HG02759 (cell line): Measurements from ENCODE around the gene PDE9A.

Experiments used
- ATAC-seq: cut with Tn5 transposase; IDR thresholded peaks from one replicate; pipeline ENCODE4 v1.9.1; 2021; ENCODE audit warnings: mild to moderate bottlenecking, moderate library complexity; ENCODE audit not compliant: unreplicated experiment

Gene PDE9A

DNA sequence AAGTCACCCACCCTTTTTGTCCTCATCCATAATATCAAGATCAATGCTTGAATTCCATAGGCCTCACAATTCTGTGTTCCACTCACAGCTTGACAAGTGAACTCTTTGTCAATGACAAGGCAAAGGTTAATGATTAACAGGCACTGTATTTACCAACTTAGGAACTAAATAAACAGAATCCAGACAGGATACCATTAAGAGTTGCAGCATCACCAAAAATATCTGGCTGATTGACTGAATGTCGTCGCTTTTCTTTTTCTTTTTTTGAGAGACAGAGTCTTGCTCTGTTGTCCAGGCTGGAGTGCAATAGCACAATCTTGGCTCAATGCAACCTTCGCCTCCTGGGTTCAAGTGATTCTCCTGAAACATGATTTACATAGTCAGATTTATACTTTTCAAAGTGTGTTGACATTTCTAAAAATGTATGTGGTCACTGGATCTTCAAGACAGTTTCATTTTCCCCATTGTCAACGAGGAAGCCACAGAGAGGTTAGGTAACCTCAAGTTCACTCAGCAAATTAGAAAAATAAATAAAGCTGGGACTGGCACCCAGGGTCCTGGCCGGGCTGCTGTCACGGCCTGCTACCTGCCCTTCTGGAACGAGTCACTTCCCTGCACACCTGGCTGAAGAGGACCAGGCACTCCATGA lies 81.0 kb downstream of the PDE9A start:
- ATAC-seq, result no peak

DNA sequence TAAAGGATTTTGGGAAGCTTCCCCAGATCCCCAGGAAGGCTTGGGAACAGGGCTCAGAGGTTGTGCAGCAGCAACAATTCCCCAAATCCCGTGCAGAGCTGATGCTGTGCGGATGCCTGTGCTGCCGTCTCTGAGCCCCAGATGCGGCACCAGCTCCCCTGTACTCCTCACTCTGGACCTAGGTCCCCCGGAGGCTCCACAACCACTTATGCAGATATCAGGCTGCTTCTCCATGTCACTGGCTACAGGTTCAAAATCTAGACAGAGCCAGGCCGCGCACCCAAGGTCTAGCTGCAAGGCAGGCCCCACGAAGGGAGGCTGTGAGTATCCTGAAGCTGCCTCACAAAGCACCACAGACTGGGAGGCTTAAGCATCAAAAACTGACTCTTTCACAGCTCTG lies 81.6 kb downstream of the PDE9A start:
- no peak for ATAC-seq

DNA sequence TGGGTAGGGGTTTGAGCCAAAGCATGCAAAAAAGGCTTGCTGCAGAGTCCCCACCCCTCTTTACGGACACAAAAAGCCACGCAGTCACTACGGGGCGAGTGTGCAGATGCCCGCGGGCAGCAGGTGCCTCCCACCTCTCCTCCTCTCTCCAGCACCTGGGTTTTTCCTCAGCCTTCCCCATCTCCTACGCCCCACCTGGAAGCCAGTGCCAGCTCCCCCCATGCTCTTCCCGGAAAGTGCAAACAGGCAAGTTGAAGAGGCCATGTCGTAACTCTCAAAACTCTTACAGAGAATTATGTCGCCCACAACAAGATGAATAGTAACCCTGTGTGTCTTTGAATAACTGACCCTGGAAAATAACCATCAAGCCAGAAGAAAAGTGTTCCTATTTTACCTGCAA lies 82.5 kb downstream of the PDE9A start:
- no peak for ATAC-seq

DNA sequence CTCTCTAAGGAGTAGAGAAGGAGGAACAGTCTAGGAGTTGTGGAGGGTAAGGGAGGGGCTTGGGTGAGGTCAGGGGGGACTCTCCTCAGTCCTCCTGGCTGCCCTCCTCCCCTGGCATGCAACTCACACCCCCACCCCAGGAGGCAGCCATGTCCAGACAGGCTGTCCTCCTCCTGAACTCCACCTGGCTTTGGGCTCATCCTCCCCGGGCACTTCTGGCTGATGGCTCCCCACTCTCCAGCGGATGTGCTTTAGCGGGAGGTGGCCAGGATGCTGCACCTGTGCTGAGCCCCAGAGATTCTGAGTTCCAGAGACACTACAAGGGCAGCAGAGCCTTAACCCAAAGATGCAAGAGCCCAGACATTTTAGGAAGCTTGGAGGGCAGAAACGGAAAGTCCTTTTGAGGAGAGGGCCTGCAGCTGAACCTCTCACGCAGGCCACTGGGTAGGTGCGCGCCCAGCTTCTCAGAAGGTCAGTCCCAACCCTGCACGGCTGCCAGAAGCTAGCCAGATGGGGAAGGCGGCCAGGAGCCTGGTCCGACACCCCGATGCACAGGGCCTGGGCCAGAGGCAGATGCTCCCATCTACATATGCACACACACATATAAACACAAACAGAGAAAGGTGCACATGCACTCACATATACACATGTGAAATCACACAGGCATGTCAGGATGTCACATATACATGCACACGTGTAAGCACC lies 83.4 kb downstream of the PDE9A start:
- no peak for ATAC-seq

DNA sequence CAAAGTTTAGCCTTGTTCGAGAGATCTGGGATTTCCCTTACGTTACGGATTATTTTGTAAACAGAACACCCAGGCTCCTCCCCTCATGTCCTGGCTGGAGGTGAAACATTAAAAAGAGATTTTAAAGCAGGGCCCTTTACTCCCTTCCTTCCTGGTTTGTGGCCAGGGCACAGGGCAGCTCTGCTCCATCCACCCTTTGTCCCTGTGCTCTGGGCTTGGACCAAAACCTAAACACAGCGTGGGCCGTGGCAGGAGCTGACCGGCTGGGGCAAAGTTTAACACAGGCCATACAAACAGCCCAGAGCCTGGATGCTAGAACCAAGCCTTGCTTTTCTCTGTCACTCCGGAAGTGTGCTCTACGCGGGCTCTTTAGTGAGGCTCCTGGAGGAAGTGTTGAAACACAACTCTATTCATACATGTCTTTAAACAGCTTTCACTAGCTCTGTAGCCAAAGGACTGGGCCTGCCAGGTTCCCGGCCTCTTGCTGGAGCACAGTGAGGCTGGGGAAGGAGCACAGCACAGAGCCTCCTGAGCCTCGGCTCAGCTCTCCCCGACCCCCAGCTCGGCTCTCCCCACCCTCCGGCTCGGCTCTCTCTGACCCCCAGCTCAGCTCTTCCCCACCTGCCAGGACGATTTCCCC lies 84.7 kb downstream of the PDE9A start:
- no peak for ATAC-seq

DNA sequence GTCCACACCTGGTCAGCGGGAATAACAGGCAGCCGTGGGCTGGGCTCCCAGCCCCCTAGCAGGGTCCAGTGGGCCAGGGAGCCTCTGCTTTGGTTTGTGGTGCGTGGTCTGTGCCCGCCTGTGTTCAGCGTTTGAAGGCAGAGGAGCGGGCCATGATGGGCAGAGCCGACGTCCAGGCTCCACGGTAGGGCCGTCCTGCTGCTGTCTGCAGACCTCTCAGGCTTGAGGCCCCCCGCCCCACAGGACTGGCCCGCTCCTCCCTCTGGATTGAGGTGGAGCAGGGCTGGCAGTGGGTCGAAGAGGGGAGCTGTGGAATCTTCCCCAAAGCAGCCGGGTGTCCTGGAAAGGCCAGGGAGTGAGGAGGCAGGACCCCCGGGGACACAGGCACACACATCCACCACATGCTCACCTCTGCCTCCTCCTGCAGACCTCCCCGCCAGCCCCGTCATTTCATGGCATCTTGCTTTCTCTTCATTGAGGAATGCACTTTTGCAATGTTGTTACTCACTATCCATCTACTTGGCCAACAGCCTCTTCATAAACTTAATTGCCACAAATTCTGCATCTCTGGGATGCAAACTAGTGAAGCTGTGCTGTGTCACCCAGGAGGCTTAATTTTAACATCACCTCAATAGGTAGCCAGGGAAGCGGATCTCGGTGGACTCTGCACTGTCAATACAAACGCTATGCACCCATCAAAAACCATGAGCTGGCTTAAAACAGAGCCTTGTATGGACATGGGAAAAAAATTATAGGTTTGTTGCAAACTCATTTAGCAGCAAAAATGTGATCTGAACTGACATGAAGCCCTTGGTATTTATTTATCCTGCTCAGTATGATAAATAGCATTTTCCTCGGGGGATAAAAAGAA lies 85.9 kb downstream of the PDE9A start:
- ATAC-seq, result no peak

DNA sequence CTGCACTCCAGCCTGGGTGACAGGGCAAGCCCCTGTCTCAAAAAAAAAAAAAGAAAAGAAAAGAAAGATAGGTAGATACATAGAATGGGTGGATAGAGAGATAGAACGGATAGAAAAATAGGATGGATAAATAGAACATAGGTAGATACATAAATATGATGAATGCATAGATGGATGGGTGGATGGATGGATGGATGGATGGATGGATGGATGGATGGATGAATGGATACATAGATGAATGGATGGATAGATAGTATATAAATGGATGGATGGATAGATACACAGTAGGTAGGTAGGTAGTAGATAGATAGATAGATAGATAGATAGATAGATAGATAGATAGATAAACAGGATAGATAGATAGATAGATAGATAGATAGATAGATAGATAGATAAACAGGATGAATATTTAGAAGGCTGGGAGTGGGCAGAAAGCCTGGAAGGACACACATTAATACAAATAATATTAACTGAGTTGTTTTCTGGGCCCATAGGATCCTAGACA lies 87.0 kb downstream of the PDE9A start:
- no peak for ATAC-seq

DNA sequence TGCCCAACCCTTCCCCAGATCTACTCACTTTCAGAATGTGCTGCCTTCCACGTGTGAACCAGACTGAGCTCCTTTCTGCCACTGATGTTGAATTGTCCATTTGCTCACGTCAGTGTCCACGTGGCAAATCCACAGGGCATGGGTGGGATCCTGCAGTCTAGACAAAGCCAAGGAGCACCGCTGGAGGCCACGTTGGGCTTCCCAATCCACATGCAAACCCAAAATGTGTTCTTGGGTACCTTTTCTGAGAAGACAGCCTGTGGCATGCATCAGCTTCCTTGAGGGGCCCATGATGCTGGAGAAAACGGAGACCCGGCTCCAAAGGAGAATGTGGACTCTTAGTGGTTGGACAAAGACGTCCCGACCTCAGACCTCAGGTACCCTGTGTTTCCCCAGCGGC lies 87.6 kb downstream of the PDE9A start:
- ATAC-seq, result no peak

DNA sequence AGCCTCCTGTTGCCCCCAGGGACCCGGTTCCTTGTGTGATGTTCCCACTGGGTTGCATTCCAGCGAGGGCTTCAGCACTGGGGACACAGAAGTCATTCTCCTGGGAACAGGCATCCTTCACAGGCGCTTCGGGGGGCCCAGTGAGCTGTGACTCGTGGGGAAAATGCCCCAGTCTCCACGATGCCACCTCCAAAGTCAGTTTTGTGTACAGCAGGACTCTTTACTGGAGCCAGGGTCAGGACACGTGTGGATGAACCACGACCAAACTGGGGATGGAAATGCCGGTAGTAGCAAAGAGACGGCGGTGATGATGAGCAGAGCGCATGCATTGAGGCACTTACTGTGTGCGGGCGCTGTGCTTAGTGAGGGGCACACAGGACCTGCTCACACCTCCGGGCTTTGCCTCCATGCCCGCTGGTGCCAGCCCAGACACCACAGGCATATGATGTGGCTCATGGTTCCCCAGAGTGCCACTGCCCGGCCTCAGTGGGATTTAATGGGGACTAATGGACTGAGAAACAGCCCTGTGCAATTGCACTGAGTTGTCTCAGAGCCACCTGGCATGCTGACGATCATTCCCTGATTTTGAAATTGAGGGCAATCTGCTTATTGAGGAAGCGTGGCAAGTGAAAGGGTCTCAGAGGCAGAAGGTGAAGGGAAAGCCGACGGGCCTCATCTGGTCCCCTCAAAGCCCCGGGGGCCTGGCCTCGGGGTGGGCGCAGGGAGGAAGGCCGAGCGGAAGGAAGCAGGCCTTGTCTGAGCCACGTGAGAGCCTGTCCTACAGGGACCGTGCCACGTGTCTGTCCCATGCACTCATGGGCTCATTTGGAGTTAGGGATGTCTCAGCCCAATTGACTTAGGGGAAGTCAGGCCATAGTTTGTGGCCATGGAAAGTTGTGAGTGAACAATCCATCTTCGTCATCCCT lies 91.4 kb downstream of the PDE9A start:
- no peak for ATAC-seq

DNA sequence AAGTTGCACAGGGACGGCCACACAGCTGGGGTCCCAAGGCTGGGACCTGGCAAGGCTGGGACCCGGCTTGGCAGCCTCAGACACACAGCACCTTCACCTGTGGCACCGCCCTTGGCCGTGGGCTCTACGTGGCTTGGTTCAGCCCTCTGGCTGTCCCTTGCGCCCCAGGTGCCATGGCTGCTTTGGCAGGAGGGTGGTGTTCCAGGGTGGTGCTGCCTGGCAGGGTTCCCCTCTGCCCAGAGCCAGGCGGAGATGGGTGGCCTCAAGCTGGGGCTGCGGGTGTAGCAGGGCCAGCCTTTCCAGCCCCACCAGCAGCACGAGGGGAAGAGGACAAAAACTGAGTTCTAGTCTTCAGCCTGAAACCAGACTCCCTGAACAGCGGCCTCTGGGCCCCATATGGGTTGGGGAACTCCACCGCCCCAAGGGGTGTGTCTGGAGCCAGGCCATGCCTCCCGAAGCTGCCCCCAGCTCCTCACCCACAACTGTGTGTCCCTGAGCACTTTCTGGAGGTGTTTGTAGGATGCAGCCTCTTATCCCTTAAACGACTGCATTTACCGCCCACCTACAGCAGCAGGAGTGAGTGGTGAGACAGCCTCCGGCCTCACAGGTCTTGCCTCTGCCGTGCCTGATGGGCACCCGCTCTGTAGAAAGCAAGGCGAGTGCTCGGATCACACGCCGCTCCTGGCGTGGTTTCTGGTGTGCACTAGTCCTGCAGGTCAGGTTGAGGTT lies 92.3 kb downstream of the PDE9A start:
- ATAC-seq, result no peak

DNA sequence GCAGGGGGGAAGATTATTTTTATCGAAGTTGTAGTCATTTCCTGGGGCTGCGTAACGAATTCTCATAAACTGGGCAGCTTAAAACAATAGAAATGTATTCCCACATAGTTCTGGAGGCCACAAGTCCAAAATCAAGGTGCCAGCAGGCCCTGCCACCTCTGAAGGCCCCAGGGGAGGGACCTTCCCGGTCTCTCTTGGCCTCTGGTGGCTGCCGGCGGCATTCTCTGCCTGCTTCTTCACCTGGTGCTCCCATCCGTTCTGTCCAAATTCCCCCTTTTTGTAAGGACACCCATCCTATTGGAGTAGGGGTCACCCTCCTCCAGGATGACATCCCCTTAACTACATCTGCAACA lies 92.8 kb downstream of the PDE9A start:
- ATAC-seq, result no peak

DNA sequence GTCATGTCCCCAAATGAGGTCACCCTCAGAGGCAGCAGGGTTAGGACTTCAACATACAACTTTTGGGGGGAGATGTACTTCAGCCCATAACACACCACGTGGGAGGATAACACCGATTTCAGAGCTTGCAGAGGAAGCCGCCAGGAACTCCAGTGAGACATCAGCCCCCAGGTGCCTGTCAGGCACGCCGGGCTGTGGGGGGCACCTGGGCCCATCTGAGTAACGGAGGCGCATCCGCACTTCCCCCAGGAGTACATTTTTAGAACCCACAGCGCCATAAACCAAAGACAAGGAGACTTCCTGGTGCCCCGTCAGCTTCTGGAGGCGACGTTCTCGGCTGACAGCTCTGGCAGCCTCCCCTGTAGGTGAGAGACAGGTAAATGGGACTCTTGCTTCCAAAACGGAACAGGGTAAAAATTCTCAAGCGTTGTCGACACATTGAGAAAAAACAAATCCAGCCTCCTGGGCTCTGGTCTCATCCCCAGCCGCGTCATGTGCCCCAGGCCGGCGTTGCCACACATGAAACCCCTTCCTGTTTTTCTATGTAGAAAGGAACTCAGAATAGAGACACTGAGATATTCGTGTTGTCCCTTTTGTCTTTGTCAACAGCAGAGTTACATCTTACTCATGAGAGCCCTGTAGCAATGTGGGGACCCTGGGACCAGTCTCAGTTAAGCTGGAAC lies 93.3 kb downstream of the PDE9A start:
- no peak for ATAC-seq

DNA sequence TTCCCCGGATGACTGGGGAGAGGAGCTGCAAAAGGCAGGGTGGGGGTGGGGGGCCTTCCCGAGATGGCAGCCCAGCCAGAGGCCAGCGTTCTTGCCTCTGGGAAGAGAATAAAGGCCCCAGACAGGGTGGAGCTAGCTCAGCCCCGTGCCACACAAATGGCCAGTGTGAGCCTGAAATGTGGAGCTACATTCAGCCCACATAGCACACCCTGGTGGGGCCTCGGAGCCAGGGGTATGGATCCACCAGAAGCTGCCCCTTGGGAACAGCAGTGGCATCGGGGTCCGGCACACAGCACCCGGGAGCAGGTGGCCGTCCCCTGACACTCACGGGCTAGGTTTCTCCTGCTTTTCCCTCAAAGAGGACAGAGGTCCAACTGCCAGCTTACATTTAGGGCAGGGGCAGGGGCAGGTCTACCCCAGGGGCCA lies 93.9 kb downstream of the PDE9A start:
- ATAC-seq, result no peak

DNA sequence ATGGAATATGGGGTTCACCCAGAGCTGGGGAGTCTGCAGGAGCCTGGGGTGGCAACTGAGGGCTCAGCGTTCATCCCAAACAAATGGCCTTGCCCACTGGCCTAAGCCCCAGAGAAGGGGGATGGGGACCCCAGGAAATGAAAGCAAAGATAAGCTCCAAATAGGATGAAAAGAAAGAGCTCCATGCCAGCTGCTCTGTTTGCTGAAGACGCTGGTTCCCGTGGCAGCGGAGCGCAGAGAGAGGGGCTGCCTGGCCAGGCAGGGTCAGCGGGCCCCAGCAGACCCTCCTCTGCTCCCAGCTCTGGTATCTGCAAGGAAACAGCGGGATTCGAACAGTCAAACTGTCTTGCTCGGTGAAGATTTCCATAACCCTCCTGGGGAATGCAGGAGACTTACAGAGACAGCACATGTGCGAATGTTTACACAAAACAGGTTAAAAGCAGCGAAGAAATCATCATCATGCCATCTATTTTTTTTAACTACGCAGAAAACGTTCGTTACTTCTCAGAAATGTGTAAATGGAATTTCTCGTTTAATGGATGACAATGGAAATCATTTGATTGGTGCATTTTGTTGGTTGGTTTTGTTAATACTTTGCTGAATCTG lies 94.4 kb downstream of the PDE9A start:
- ATAC-seq, result no peak

DNA sequence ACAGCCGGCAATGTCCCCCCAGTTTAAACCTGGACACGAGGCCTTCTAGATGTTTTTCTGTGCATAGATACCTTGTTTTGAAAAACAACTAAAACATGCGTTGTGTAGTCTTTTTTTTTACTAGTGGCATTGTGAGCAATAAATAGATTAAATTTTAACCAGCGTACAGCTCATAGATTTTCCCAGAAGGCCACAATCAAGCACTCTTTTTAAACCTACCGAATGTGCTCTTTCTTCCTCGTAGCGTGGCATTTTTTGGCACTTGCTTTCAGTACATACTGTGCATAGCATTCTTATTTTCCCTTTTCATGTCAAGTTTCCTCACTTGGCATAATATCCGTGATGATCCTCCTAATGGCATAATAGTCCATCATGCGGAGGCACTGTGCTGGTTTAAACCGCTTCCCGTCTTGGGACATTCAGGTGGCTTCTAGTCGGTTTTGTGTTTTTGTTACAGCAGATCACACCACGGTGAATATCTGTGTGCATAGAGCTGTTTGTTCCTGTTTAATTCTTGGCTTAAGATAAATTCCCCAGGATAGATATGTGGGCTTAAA lies 95.3 kb downstream of the PDE9A start:
- ATAC-seq, result no peak

DNA sequence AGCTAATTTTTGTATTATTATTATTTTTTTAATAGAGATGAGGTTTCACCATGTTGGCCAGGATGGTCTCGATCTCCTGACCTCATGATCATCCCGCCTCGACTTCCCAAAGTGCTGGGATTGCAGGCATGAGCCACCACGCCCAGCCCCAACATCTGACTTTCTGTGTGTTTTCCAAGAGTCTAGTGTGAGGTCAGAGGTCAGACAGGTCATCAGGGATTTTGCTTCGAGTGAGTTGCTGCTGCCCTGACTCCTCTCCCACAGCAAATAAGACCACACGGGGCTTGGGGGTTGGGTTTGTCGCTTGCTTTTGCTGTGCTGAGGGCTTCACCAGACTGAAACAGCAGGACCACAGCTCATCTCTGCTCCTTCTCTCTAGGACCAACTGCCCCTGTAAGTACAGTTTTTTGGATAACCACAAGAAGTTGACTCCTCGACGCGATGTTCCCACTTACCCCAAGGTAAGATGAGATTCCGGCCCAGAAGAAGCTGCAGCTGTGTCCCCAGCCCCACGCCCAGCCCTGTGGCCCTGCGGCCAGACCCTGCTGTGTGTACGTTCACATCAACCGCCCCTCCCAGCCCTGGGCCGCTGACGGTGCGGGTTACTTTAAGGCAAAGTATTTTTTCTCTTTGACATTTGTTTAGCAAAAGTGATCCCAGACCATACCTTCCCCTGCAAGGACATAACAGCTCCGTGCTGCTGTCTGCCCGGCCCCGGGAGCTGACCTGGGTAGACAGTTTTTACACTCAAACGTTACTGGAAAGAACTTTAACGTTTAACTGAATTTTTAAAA lies 97.5 kb downstream of the PDE9A start:
- ATAC-seq, result no peak

DNA sequence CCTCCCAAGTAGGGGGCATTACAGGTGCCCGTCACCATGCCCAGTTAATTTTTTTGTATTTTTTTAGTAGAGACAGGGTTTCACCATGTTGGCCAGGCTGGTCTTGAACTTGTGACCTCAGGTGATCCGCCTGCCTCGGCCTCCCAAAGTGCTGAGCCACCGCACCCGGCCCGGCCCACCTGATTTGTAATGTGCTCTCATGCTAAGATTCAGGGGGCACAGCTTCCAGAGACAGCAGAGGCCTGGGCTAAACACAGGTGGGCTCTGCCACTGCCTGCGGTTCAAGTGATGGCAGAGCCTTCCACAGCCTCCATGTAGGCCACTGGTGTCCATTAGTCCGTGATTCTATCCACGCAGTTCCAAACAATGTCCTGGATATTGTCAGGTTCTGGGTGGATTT lies 98.4 kb downstream of the PDE9A start:
- ATAC-seq, result no peak
